ENCODE measurements around the gene TBR1. TPM values are rescaled to one million over a fixed set of nuclear protein-coding genes. Genes with fewer than 3 reads are reported as not detected.

Gene TBR1
- polyA plus RNA-seq, 1 of the 3 experiments (the other 2 are of a cell fraction), result not detected

GRCh38 chr2:161412346-161412745 lies 3.8 kb upstream of the TBR1 start:
- Histone ChIP-seq H3K27me3 (ENCODE audit: insufficient read depth) (peaks cover 25% of the 10 kb centered on the region), H3K4me2 (no peak overlapping the region), H3K9me2 (no peaks in the 10 kb centered on the region), H3K4me1 (ENCODE audit: control insufficient read depth in 1 of 2, insufficient read depth in 2 of 2, low read depth in 1 of 2, low read length in 1 of 2) (peaks cover 5 to 34% of the 10 kb centered on the region in 2 experiments; a peak in 1 of 4 replicates), H3K9ac (no peak overlapping the region), H4K20me1 (ENCODE audit: insufficient read depth) (no peaks in the 10 kb centered on the region), H3K79me2 (ENCODE audit: insufficient read depth) (no peaks in the 10 kb centered on the region), H3F3A (replicated peaks; ENCODE audit: insufficient read depth) (peaks cover 7% of the 10 kb centered on the region), H3K27ac (ENCODE audit: low read depth in 2 of 2, low read length in 1 of 2) (no peak overlapping the region), H2AFZ (ENCODE audit: low read depth) (no peak overlapping the region), H3K9me3 (no peaks in the 10 kb centered on the region), H3K36me3 (replicated peaks in 1 of 2; ENCODE audit: control insufficient read depth in 1 of 2, insufficient read depth in 2 of 2, low read length in 1 of 2) (peaks cover 24 to 28% of the 10 kb centered on the region in 2 experiments), H3K4me3 (ENCODE audit: low read depth in 2 of 2, low read length in 1 of 2) (no peak overlapping the region)
- POLR2A ChIA-PET, result no interaction called here
- CTCF ChIA-PET, result no interaction called here
- TF ChIP-seq REST (IDR thresholded peaks at IDR 0.05; ENCODE audit: low read depth, low read length), result no peak
- no peak for TF ChIP-seq TAF1 (IDR thresholded peaks at IDR 0.05; ENCODE audit: borderline replicate concordance, low read depth, low read length)
- no peak for TF ChIP-seq POLR2AphosphoS5 (IDR thresholded peaks at IDR 0.05; ENCODE audit: low read depth, low read length)
- no peak for TF ChIP-seq RAD21 (IDR thresholded peaks at IDR 0.05; ENCODE audit: low read length)
- TF ChIP-seq GATA2 (CRISPR knock-in tag; IDR thresholded peaks at IDR 0.05), result no peak
- TF ChIP-seq EZH2phosphoT487 (IDR thresholded peaks at IDR 0.05; ENCODE audit: borderline replicate concordance, low read depth), result no peak
- TF ChIP-seq YY1 (IDR thresholded peaks at IDR 0.05; ENCODE audit: low read depth), result no peak
- TF ChIP-seq USF1 (IDR thresholded peaks at IDR 0.05; ENCODE audit: borderline replicate concordance, low read depth), result no peak
- TF ChIP-seq PBX3 (IDR thresholded peaks at IDR 0.05), result no peak
- TF ChIP-seq MAX (IDR thresholded peaks at IDR 0.05; ENCODE audit: low read depth), result no peak
- no peak for TF ChIP-seq CTCF (IDR thresholded peaks at IDR 0.05)
- no peak for TF ChIP-seq CHD2 (IDR thresholded peaks at IDR 0.05; ENCODE audit: low read length, partially characterized antibody)
- no peak for TF ChIP-seq FOXM1 (IDR thresholded peaks at IDR 0.05; ENCODE audit: low read depth)
- TF ChIP-seq GABPA (IDR thresholded peaks at IDR 0.05; ENCODE audit: low read depth), result no peak
- no peak for TF ChIP-seq IRF3 (IDR thresholded peaks at IDR 0.05; ENCODE audit: low read depth, low read length)
- no peak for TF ChIP-seq ZBTB33 (IDR thresholded peaks at IDR 0.05; ENCODE audit: borderline replicate concordance, low read depth)
- TF ChIP-seq MEF2A (IDR thresholded peaks at IDR 0.05; ENCODE audit: borderline replicate concordance, low read depth), result no peak
- TF ChIP-seq TCF12 (IDR thresholded peaks at IDR 0.05), result no peak
- no peak for TF ChIP-seq TEAD4 (IDR thresholded peaks at IDR 0.05; ENCODE audit: borderline replicate concordance, insufficient read depth)
- no peak for DNase-seq
